Naive thymus-derived CD8-positive, alpha-beta T cell (primary cell): ENCODE results near the gene INKA2. TPM values are rescaled to one million over a fixed set of nuclear protein-coding genes. Genes with fewer than 3 reads are reported as not detected.
A peak's percentile ranks its signal among the peaks of the same experiment; 100 is the strongest.
"Not testable (repeated sequence)": the region's sequence is repeated elsewhere in the genome, so short reads cannot be mapped to it uniquely, and the experiment has no call there.

Source experiments
- ATAC-seq, 2 donors: fragments of 150-1000 bp; cut with Tn5 transposase in 1 of 2; sonication (Bioruptor Pico), chemical (Tn5 transposase) in 1 of 2; 1 replicate in 1 of 2; 2 replicates in 1 of 2; pipeline ENCODE4 v1.10.0; 2021; ENCODE audit warnings: mild to moderate bottlenecking in 2 of 2, moderate library complexity in 2 of 2
- POLR2A ChIA-PET: fragments of 350-600 bp; sonication (Branson Sonifier 250); formaldehyde crosslinking; loops from one replicate; lab custom pipeline; 2021; ENCODE audit warnings: antibody characterized with exemption; lab: Charles Lee
- DNase-seq, 10 donors: peaks; one replicate each; pipeline versions ENCODE4 v3.0.0 to v3.0.0-alpha.2; 2020 to 2022
- H3K27ac Mint-ChIP-seq, 10 donors: one replicate each; pipeline ENCODE4 v1.8.0; 2020 to 2022; ENCODE audit warnings: mild to moderate bottlenecking in 10 of 10, mixed read lengths in 10 of 10, moderate library complexity in 4 of 10, inconsistent platforms in 1 of 10
- H3K27me3 Mint-ChIP-seq, 5 donors: one replicate each; pipeline ENCODE4 v1.8.0; 2021 to 2022; ENCODE audit warnings: mixed read lengths in 5 of 5
- H3K36me3 Mint-ChIP-seq, 3 donors: one replicate each; pipeline ENCODE4 v1.8.0; 2020 to 2022; ENCODE audit warnings: mixed read lengths in 3 of 3, mild to moderate bottlenecking in 2 of 3, inconsistent platforms in 1 of 3
- H3K4me1 Mint-ChIP-seq, 4 donors: one replicate each; pipeline ENCODE4 v1.8.0; 2021 to 2022; ENCODE audit warnings: mixed read lengths in 4 of 4
- H3K4me3 Mint-ChIP-seq, 10 donors: one replicate each; pipeline ENCODE4 v1.8.0; 2020 to 2022; ENCODE audit warnings: mild to moderate bottlenecking in 10 of 10, mixed read lengths in 10 of 10, moderate library complexity in 6 of 10, inconsistent platforms in 1 of 10
- H3K9me3 Mint-ChIP-seq, 9 donors: one replicate each; pipeline ENCODE4 v1.8.0; 2020 to 2022; ENCODE audit warnings: mixed read lengths in 9 of 9, mild to moderate bottlenecking in 3 of 9, inconsistent platforms in 1 of 9, moderate library complexity in 1 of 9
- polyA plus RNA-seq, 3 donors: library from polyadenylated mRNA; unstranded; fragments of 300-500 nt; fragmentation: Illumina TruSeq; gene quantifications; one replicate each; pipeline ENCODE4 v1.2.3, GENCODE V29; 2021
- total RNA-seq, 8 experiments: library from RNA in 2 of 8; stranded (reverse) in 2 of 8; gene quantifications; one replicate each; pipeline ENCODE4 v1.2.3 and lab custom pipeline; 2021 to 2026

Gene INKA2
- total and polyA plus RNA-seq, 5 experiments from 2014 or later = 0.70 to 0.77 TPM; not detected in 3

GRCh38 chr1:111747282-111747734 lies 8.1 kb upstream of the INKA2 start:
- DNase-seq = peak in 8 of 10 donors; percentile 25 to 72 (median 38)
- ATAC-seq = peak; percentile 36 to 46
- peaks cover 0 to 2% (median 0%) of the 10 kb centered on the region in 5 donors for H3K27me3 Mint-ChIP-seq
- peak overlapping the region in 1 of 10 donors; percentile 28 for H3K27ac Mint-ChIP-seq
- H3K9me3 Mint-ChIP-seq = no peaks in the 10 kb centered on the region
- POLR2A ChIA-PET = interaction anchor here (1.1 to 1.2 kb wide), 2 partner anchors 10 to 239 kb away, joined by 3 to 7 read pairs; no protein-coding TSS in a partner anchor
- H3K4me1 Mint-ChIP-seq = peaks cover 0 to 5% (median 2%) of the 10 kb centered on the region in 4 donors
- H3K36me3 Mint-ChIP-seq = no peaks in the 10 kb centered on the region
- no peak overlapping the region for H3K4me3 Mint-ChIP-seq

GRCh38 chr1:111746614-111746999 lies 7.4 kb upstream of the INKA2 start:
- Mint-ChIP-seq H3K36me3 (no peaks in the 10 kb centered on the region), H3K27ac (peak overlapping the region in 1 of 10 donors; percentile 23), H3K9me3 (no peaks in the 10 kb centered on the region), H3K4me1 (peaks cover 0 to 3% (median under 1%) of the 10 kb centered on the region in 4 donors), H3K4me3 (no peak overlapping the region), H3K27me3 (peaks cover 0 to 7% (median 0%) of the 10 kb centered on the region in 5 donors)
- no peak for DNase-seq
- POLR2A ChIA-PET = interaction anchor here (1.1 to 1.2 kb wide), 2 partner anchors 9 to 238 kb away, joined by 3 to 7 read pairs; no protein-coding TSS in a partner anchor
- ATAC-seq = no peak

GRCh38 chr1:111745675-111746613 lies 6.7 kb upstream of the INKA2 start:
- no peak overlapping the region for H3K4me3 Mint-ChIP-seq
- H3K27me3 Mint-ChIP-seq = peaks cover under 1 to 13% (median 3%) of the 10 kb centered on the region in 5 donors
- no peak for DNase-seq
- no peaks in the 10 kb centered on the region for H3K9me3 Mint-ChIP-seq
- no peak for ATAC-seq
- H3K27ac Mint-ChIP-seq = peak overlapping the region in 1 of 10 donors; percentile 23
- POLR2A ChIA-PET = interaction anchor here (1.1 to 1.5 kb wide), 2 partner anchors 33 to 238 kb away, joined by 6 to 7 read pairs; no protein-coding TSS in a partner anchor
- peaks cover under 1 to 4% (median 2%) of the 10 kb centered on the region in 4 donors for H3K4me1 Mint-ChIP-seq
- no peaks in the 10 kb centered on the region for H3K36me3 Mint-ChIP-seq

GRCh38 chr1:111743679-111744101 lies 4.5 kb upstream of the INKA2 start:
- no peaks in the 10 kb centered on the region for H3K36me3 Mint-ChIP-seq
- DNase-seq (no peak), ATAC-seq (no peak)
- H3K4me1 Mint-ChIP-seq = peaks cover 7 to 20% (median 12%) of the 10 kb centered on the region in 4 donors
- H3K27ac Mint-ChIP-seq = no peak overlapping the region
- H3K27me3 Mint-ChIP-seq = peaks cover 4 to 23% (median 15%) of the 10 kb centered on the region in 5 donors
- no peak overlapping the region for H3K4me3 Mint-ChIP-seq
- H3K9me3 Mint-ChIP-seq = no peaks in the 10 kb centered on the region
- POLR2A ChIA-PET = interaction anchor here (0.6 kb wide), 2 partner anchors 29 to 151 kb away, joined by 3 read pairs; no protein-coding TSS in a partner anchor

- H3K27ac Mint-ChIP-seq = no peak overlapping the region
- peaks cover 5 to 27% (median 17%) of the 10 kb centered on the region in 5 donors for H3K27me3 Mint-ChIP-seq
- no peak for DNase-seq
- no peaks in the 10 kb centered on the region for H3K36me3 Mint-ChIP-seq
- H3K4me3 Mint-ChIP-seq = no peak overlapping the region
- POLR2A ChIA-PET = no interaction called here
- H3K4me1 Mint-ChIP-seq = peaks cover 8 to 25% (median 14%) of the 10 kb centered on the region in 4 donors
- no peak for ATAC-seq
- no peaks in the 10 kb centered on the region for H3K9me3 Mint-ChIP-seq
Observed at GRCh38 chr1:111742938-111743549, 3.8 kb upstream of the INKA2 start.

GRCh38 chr1:111742292-111742691 lies 3.1 kb upstream of the INKA2 start:
- H3K36me3 Mint-ChIP-seq, ATAC-seq, DNase-seq, H3K9me3 Mint-ChIP-seq: not testable (repeated sequence)
- POLR2A ChIA-PET = interaction anchor here (4.2 kb wide), 1 partner anchor 9 kb away, joined by 13 read pairs; no protein-coding TSS in a partner anchor
- peaks cover 15 to 33% (median 20%) of the 10 kb centered on the region in 4 donors for H3K4me1 Mint-ChIP-seq
- peak overlapping the region in 1 of 10 donors; percentile 10 for H3K4me3 Mint-ChIP-seq
- H3K27ac Mint-ChIP-seq = peak overlapping the region in 1 of 10 donors; percentile 75
- H3K27me3 Mint-ChIP-seq = peaks cover 10 to 35% (median 24%) of the 10 kb centered on the region in 5 donors

- peak; percentile 21 to 33 for ATAC-seq
- POLR2A ChIA-PET = interaction anchor here (0.6 to 4.2 kb wide), 4 partner anchors 11 to 232 kb away, joined by 4 to 21 read pairs (median 10); partner anchors contain the start of gene DDX20
- no peaks in the 10 kb centered on the region for H3K36me3 Mint-ChIP-seq
- peak in 6 of 10 donors; percentile 4 to 32 (median 27) for DNase-seq
- H3K27ac Mint-ChIP-seq = peak overlapping the region in 4 of 10 donors; percentile 13 to 78 (median 45)
- H3K4me3 Mint-ChIP-seq = peak overlapping the region; percentile 80 to 95 (median 92)
- peaks cover 15 to 33% (median 20%) of the 10 kb centered on the region in 4 donors for H3K4me1 Mint-ChIP-seq
- H3K27me3 Mint-ChIP-seq = peaks cover 10 to 37% (median 24%) of the 10 kb centered on the region in 5 donors
- H3K9me3 Mint-ChIP-seq = no peaks in the 10 kb centered on the region
Observed at GRCh38 chr1:111739925-111740765, 950 bp upstream of the INKA2 start.

GRCh38 chr1:111738436-111739193 lies 580 bp downstream of the INKA2 start:
- H3K36me3 Mint-ChIP-seq = no peaks in the 10 kb centered on the region
- peaks cover 10 to 37% (median 22%) of the 10 kb centered on the region in 5 donors for H3K27me3 Mint-ChIP-seq
- POLR2A ChIA-PET = interaction anchor here (1.2 to 4.2 kb wide), 5 partner anchors 9 to 22 kb away, joined by 3 to 21 read pairs (median 4); partner anchors contain the start of gene DDX20
- DNase-seq (peak; percentile 12 to 67 (median 42)), ATAC-seq (peak; percentile 60)
- peak overlapping the region in 7 of 10 donors; percentile 12 to 90 (median 76) for H3K27ac Mint-ChIP-seq
- no peaks in the 10 kb centered on the region for H3K9me3 Mint-ChIP-seq
- H3K4me3 Mint-ChIP-seq = peak overlapping the region; percentile 83 to 95 (median 92)
- H3K4me1 Mint-ChIP-seq = peaks cover 15 to 33% (median 20%) of the 10 kb centered on the region in 4 donors

- H3K27ac Mint-ChIP-seq = peak overlapping the region in 7 of 10 donors; percentile 7 to 86 (median 72)
- ATAC-seq = no peak
- DNase-seq = no peak
- H3K9me3 Mint-ChIP-seq = no peaks in the 10 kb centered on the region
- POLR2A ChIA-PET = interaction anchor here (1.5 to 4.2 kb wide), 4 partner anchors 9 to 17 kb away, joined by 3 to 21 read pairs (median 8); partner anchors contain the start of gene DDX20
- peak overlapping the region; percentile 67 to 94 (median 88) for H3K4me3 Mint-ChIP-seq
- H3K27me3 Mint-ChIP-seq = peaks cover 10 to 40% (median 22%) of the 10 kb centered on the region in 5 donors
- no peaks in the 10 kb centered on the region for H3K36me3 Mint-ChIP-seq
- H3K4me1 Mint-ChIP-seq = peaks cover 16 to 33% (median 21%) of the 10 kb centered on the region in 4 donors
Observed at GRCh38 chr1:111738133-111738435, 1.1 kb downstream of the INKA2 start.

GRCh38 chr1:111737216-111738132 lies 1.7 kb downstream of the INKA2 start:
- peak overlapping the region; percentile 67 to 94 (median 88) for H3K4me3 Mint-ChIP-seq
- POLR2A ChIA-PET = interaction anchor here (1.6 to 4.2 kb wide), 3 partner anchors 10 to 17 kb away, joined by 3 to 21 read pairs (median 13); partner anchors contain the start of gene DDX20
- H3K27me3 Mint-ChIP-seq = peaks cover 10 to 47% (median 22%) of the 10 kb centered on the region in 5 donors
- no peak for DNase-seq
- H3K4me1 Mint-ChIP-seq = peaks cover 16 to 33% (median 22%) of the 10 kb centered on the region in 4 donors
- H3K27ac Mint-ChIP-seq = peak overlapping the region in 7 of 10 donors; percentile 7 to 86 (median 72)
- no peaks in the 10 kb centered on the region for H3K9me3 Mint-ChIP-seq
- no peak for ATAC-seq
- no peaks in the 10 kb centered on the region for H3K36me3 Mint-ChIP-seq
